ENCODE data around the gene PSME3.
A peak's percentile ranks its signal among the peaks of the same experiment; 100 is the strongest.

The PSME3 gene

GRCh38 chr17:42832934-42833766, at the start of gene PSME3 (continued):
- TF ChIP-seq GLIS1 (tag by site-specific recombination; IDR thresholded peaks at IDR 0.05) (peak; percentile 76), PRDM1 (tag by site-specific recombination; IDR thresholded peaks at IDR 0.05) (0 out of 2 replicates have a peak, but pooled peaks have one; percentile 49), ZXDB (tag by site-specific recombination; IDR thresholded peaks at IDR 0.05) (peak; percentile 89), ZNF202 (tag by site-specific recombination; IDR thresholded peaks at IDR 0.05; ENCODE audit: borderline replicate concordance) (no peak), ZNF266 (tag by site-specific recombination; IDR thresholded peaks at IDR 0.05; ENCODE audit: low read depth) (no peak), OSR2 (tag by site-specific recombination; IDR thresholded peaks at IDR 0.05) (no peak), EGR2 (tag by site-specific recombination; IDR thresholded peaks at IDR 0.05; ENCODE audit: low read depth) (no peak), SP3 (tag by site-specific recombination; IDR thresholded peaks at IDR 0.05) (peak; percentile 60), KLF10 (tag by site-specific recombination; IDR thresholded peaks at IDR 0.05) (no peak), ZNF777 (tag by site-specific recombination; IDR thresholded peaks at IDR 0.05; ENCODE audit: borderline replicate concordance) (no peak), ZNF211 (tag by site-specific recombination; IDR thresholded peaks at IDR 0.05; ENCODE audit: low read depth) (no peak), ZNF785 (tag by site-specific recombination; IDR thresholded peaks at IDR 0.05) (no peak), GLIS2 (tag by site-specific recombination; IDR thresholded peaks at IDR 0.05) (peak; percentile 82), ZBTB7A (tag by site-specific recombination; IDR thresholded peaks at IDR 0.05; ENCODE audit: low read depth) (no peak), ZBTB21 (tag by site-specific recombination; IDR thresholded peaks at IDR 0.05) (peak; percentile 84; the same call in 1 of the 2 replicates), ZBTB20 (tag by site-specific recombination; IDR thresholded peaks at IDR 0.05) (peak; percentile 98), ZNF121 (tag by site-specific recombination; IDR thresholded peaks at IDR 0.05) (no peak; the same call in 1 of the 2 replicates), ZNF112 (tag by site-specific recombination; IDR thresholded peaks at IDR 0.05) (no peak), ZNF366 (tag by site-specific recombination; conservative IDR thresholded peaks at IDR 0.05) (no peak; the same call in 1 of the 2 replicates), ZNF146 (tag by site-specific recombination; IDR thresholded peaks at IDR 0.05) (no peak), BCL11A (tag by site-specific recombination; IDR thresholded peaks at IDR 0.05; ENCODE audit: low read depth) (no peak), HOXC10 (CRISPR knock-in tag; IDR thresholded peaks at IDR 0.05) (0 out of 2 replicates have a peak, but pooled peaks have one; percentile 94), ZNF155 (tag by site-specific recombination; IDR thresholded peaks at IDR 0.05) (no peak), RBAK (tag by site-specific recombination; IDR thresholded peaks at IDR 0.05) (no peak), ZNF596 (tag by site-specific recombination; IDR thresholded peaks at IDR 0.05) (peak; percentile 52; the same call in 1 of the 2 replicates), MZF1 (tag by site-specific recombination; IDR thresholded peaks at IDR 0.05; ENCODE audit: borderline replicate concordance) (no peak), ZSCAN30 (tag by site-specific recombination; IDR thresholded peaks at IDR 0.05) (peak; percentile 18), SCRT1 (tag by site-specific recombination; IDR thresholded peaks at IDR 0.05; ENCODE audit: borderline replicate concordance) (no peak)
- TF ChIP-seq, protein P1, sequence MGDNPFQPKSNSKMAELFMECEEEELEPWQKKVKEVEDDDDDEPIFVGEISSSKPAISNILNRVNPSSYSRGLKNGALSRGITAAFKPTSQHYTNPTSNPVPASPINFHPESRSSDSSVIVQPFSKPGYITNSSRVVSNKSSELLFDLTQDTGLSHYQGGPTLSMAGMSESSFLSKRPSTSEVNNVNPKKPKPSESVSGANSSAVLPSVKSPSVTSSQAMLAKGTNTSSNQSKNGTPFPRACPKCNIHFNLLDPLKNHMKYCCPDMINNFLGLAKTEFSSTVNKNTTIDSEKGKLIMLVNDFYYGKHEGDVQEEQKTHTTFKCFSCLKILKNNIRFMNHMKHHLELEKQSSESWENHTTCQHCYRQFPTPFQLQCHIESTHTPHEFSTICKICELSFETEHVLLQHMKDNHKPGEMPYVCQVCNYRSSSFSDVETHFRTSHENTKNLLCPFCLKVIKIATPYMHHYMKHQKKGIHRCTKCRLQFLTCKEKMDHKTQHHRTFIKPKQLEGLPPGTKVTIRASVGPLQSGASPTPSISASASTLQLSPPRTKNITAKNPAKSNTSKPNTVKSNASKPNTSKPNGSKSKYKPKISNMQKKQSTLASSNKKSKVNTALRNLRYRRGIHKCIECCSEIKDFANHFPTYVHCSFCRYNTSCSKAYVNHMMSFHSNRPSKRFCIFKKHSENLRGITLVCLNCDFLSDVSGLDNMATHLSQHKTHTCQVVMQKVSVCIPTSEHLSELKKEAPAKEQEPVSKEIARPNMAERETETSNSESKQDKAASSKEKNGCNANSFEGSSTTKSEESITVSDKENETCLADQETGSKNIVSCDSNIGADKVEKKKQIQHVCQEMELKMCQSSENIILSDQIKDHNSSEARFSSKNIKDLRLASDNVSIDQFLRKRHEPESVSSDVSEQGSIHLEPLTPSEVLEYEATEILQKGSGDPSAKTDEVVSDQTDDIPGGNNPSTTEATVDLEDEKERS (tag by site-specific recombination; IDR thresholded peaks at IDR 0.05) = no peak; the same call in 1 of the 2 replicates
- TF ChIP-seq, protein P2, sequence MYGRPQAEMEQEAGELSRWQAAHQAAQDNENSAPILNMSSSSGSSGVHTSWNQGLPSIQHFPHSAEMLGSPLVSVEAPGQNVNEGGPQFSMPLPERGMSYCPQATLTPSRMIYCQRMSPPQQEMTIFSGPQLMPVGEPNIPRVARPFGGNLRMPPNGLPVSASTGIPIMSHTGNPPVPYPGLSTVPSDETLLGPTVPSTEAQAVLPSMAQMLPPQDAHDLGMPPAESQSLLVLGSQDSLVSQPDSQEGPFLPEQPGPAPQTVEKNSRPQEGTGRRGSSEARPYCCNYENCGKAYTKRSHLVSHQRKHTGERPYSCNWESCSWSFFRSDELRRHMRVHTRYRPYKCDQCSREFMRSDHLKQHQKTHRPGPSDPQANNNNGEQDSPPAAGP (tag by site-specific recombination; IDR thresholded peaks at IDR 0.05) = peak; percentile 42; the same call in 1 of the 2 replicates
- TF ChIP-seq, protein P3, sequence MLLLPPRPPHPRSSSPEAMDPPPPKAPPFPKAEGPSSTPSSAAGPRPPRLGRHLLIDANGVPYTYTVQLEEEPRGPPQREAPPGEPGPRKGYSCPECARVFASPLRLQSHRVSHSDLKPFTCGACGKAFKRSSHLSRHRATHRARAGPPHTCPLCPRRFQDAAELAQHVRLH (tag by site-specific recombination; IDR thresholded peaks at IDR 0.05) = peak; percentile 85
- TF ChIP-seq, protein P4, sequence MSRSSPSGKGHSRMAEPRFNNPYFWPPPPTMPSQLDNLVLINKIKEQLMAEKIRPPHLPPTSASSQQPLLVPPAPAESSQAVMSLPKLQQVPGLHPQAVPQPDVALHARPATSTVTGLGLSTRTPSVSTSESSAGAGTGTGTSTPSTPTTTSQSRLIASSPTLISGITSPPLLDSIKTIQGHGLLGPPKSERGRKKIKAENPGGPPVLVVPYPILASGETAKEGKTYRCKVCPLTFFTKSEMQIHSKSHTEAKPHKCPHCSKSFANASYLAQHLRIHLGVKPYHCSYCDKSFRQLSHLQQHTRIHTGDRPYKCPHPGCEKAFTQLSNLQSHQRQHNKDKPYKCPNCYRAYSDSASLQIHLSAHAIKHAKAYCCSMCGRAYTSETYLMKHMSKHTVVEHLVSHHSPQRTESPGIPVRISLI (tag by site-specific recombination; IDR thresholded peaks at IDR 0.05) = no peak
- TF ChIP-seq, protein P5, sequence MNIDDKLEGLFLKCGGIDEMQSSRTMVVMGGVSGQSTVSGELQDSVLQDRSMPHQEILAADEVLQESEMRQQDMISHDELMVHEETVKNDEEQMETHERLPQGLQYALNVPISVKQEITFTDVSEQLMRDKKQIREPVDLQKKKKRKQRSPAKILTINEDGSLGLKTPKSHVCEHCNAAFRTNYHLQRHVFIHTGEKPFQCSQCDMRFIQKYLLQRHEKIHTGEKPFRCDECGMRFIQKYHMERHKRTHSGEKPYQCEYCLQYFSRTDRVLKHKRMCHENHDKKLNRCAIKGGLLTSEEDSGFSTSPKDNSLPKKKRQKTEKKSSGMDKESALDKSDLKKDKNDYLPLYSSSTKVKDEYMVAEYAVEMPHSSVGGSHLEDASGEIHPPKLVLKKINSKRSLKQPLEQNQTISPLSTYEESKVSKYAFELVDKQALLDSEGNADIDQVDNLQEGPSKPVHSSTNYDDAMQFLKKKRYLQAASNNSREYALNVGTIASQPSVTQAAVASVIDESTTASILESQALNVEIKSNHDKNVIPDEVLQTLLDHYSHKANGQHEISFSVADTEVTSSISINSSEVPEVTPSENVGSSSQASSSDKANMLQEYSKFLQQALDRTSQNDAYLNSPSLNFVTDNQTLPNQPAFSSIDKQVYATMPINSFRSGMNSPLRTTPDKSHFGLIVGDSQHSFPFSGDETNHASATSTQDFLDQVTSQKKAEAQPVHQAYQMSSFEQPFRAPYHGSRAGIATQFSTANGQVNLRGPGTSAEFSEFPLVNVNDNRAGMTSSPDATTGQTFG (tag by site-specific recombination; IDR thresholded peaks at IDR 0.05; ENCODE audit: borderline replicate concordance) = no peak
